Gastroesophageal sphincter (tissue), 4 donors: ENCODE data around the gene ARL9. TPM values are rescaled to one million over a fixed set of nuclear protein-coding genes. Genes with fewer than 3 reads are reported as not detected.

Experiments used
- ATAC-seq: fragments of 150-250 bp; one replicate; pipeline ENCODE4 v1.9.1; 2016; ENCODE audit warnings: mild to moderate bottlenecking, moderate library complexity
- H3K27ac ChIP-seq, 4 donors: fragments of 200-600 bp; sonication (generic) in 3 of 4; 1 replicate in 3 of 4; 2 replicates in 1 of 4; pipeline ENCODE4 v1.5.1; 2016 to 2019
- H3K27me3 ChIP-seq: fragments of 200-600 bp; sonication (generic); one replicate; pipeline ENCODE4 v1.5.1; 2019
- H3K36me3 ChIP-seq, 2 donors: fragments of 200-600 bp; sonication (generic); one replicate each; pipeline ENCODE4 v1.5.1; 2019; ENCODE audit warnings: control low read depth in 1 of 2
- H3K4me1 ChIP-seq, 3 donors: fragments of 200-600 bp; sonication (generic); 1 replicate in 2 of 3; 2 replicates in 1 of 3; pipeline ENCODE4 v1.5.1; 2016 to 2019; ENCODE audit warnings: control low read depth in 2 of 3
- H3K4me3 ChIP-seq, 2 donors: fragments of 200-600 bp; sonication (generic); one replicate each; pipeline ENCODE4 v1.5.1; 2019; ENCODE audit warnings: mild to moderate bottlenecking in 1 of 2, moderate library complexity in 1 of 2
- H3K9me3 ChIP-seq, 3 donors: fragments of 200-600 bp; sonication (generic); one replicate each; pipeline ENCODE4 v1.5.1; 2017 to 2019; ENCODE audit warnings: control low read depth in 2 of 3
- EP300 ChIP-seq: sonication (generic); formaldehyde crosslinking; IDR thresholded peaks from one replicate; pipeline ENCODE4 v1.6.1; 2017; ENCODE audit warnings: antibody characterized with exemption, mild to moderate bottlenecking
- POLR2A ChIP-seq, 2 donors: fragments of 450-650 bp; IDR thresholded peaks; one replicate each; pipeline ENCODE4 v1.6.1; 2017; ENCODE audit warnings: antibody characterized with exemption in 2 of 2, mild to moderate bottlenecking in 2 of 2, moderate library complexity in 1 of 2
- POLR2AphosphoS5 ChIP-seq: sonication (generic); formaldehyde crosslinking; IDR thresholded peaks from one replicate; pipeline ENCODE4 v1.6.1; 2017; ENCODE audit warnings: antibody characterized with exemption
- WGBS, 2 donors: methylation state at CpG; one replicate each; pipeline ENCODE4 v1.1.5; 2018; ENCODE audit warnings: low coverage in 1 of 2; 5-methylcytosine and 5-hydroxymethylcytosine counted together
- total RNA-seq, 4 donors: library from RNA; depleted of rRNA; stranded (reverse); fragments of >200 nt; gene quantifications; one replicate each; pipeline ENCODE4 v1.1.0, GENCODE V29; 2016
- TF ChIP-seq, protein P1 (sequence below), 4 experiments: fragments of 200-600 bp in 2 of 4; fragments of 450-650 bp in 2 of 4; sonication (generic) in 1 of 4; IDR thresholded peaks; one replicate each; pipeline ENCODE4 v1.5.1; 2017 to 2019; ENCODE audit warnings: antibody characterized with exemption in 4 of 4, mild to moderate bottlenecking in 2 of 4, moderate library complexity in 2 of 4

The ARL9 gene
- total RNA-seq, 4 donors from 2014 or later, result 0.54 TPM; not detected in 3

GRCh38 chr4:56531149-56531770, 25.7 kb downstream of the ARL9 start:
- H3K4me1 ChIP-seq, result peaks cover 0 to 21% (median 0%) of the 10 kb centered on the region in 3 donors
- WGBS, 2 donors, result 49 to 68% methylated on average over 6 of the region's 11 CpGs
- no peaks in the 10 kb centered on the region for H3K36me3 ChIP-seq
- peaks cover 29% of the 10 kb centered on the region for H3K27me3 ChIP-seq
- TF ChIP-seq, protein P1, sequence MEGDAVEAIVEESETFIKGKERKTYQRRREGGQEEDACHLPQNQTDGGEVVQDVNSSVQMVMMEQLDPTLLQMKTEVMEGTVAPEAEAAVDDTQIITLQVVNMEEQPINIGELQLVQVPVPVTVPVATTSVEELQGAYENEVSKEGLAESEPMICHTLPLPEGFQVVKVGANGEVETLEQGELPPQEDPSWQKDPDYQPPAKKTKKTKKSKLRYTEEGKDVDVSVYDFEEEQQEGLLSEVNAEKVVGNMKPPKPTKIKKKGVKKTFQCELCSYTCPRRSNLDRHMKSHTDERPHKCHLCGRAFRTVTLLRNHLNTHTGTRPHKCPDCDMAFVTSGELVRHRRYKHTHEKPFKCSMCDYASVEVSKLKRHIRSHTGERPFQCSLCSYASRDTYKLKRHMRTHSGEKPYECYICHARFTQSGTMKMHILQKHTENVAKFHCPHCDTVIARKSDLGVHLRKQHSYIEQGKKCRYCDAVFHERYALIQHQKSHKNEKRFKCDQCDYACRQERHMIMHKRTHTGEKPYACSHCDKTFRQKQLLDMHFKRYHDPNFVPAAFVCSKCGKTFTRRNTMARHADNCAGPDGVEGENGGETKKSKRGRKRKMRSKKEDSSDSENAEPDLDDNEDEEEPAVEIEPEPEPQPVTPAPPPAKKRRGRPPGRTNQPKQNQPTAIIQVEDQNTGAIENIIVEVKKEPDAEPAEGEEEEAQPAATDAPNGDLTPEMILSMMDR (IDR thresholded peaks at IDR 0.05), result no peak
- no peak for TF ChIP-seq POLR2AphosphoS5
- no peak for TF ChIP-seq EP300
- TF ChIP-seq POLR2A (IDR thresholded peaks at IDR 0.05), result no peak
- ATAC-seq, result no peak
- H3K27ac ChIP-seq, result no peak overlapping the region
- no peaks in the 10 kb centered on the region for H3K9me3 ChIP-seq
- H3K4me3 ChIP-seq, result peak overlapping the region; percentile 47 to 64

DNA sequence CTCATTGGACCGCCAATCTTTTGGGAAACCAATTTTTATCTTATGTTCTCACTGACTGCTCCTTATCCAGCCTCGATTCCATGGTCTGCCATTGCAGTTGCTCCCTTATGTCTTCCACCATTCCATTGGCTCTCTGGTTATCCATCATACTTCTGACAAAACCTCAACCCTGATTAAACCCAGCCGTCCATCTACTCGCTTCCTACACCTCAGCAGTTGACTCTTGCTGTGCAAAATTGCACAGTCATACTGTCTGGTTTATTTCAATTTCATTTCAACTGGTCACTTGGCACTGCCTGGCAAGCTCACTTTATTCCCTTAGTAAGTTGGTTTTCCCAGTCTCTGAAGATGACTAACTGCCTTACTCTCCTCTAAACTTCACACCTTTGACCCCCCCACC, 26.2 kb downstream of the ARL9 start:
- ATAC-seq, result no peak
- Histone ChIP-seq H3K4me1 (peaks cover 0 to 21% (median 0%) of the 10 kb centered on the region in 3 donors), H3K4me3 (no peak overlapping the region), H3K27me3 (peaks cover 32% of the 10 kb centered on the region), H3K9me3 (no peaks in the 10 kb centered on the region), H3K36me3 (no peaks in the 10 kb centered on the region), H3K27ac (no peak overlapping the region)
- WGBS, 2 donors, result 58 to 79% methylated on average over 3 to 4 of the region's 4 CpGs
- TF ChIP-seq, protein P1 (IDR thresholded peaks at IDR 0.05), result no peak
- peak; percentile 13 for TF ChIP-seq POLR2AphosphoS5

DNA sequence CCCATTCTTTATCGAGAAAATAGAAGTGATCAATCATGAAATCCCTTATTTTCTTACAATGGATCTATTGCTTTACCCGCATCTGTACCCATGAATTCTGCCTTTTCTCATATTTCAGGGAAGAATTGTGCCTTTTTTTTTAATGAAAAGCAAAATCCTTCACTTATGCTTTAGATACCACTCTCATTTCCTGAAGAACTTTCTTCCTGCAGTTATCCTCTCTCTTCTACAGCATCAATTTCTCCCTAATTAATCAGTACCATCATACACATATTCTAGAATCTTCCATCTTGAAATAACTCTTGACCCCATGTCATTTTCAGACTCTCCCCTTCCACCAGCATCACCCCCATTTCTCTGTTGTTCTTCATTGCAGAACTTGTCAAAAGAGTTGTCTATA, 26.6 kb downstream of the ARL9 start:
- no peaks in the 10 kb centered on the region for H3K36me3 ChIP-seq
- H3K27me3 ChIP-seq, result peaks cover 36% of the 10 kb centered on the region
- H3K9me3 ChIP-seq, result no peaks in the 10 kb centered on the region
- 91 to 100% methylated on average over 1 to 2 of the region's 2 CpGs for WGBS, 2 donors
- H3K27ac ChIP-seq, result no peak overlapping the region
- TF ChIP-seq, protein P1 (IDR thresholded peaks at IDR 0.05), result no peak
- TF ChIP-seq EP300 (no peak), POLR2A (IDR thresholded peaks at IDR 0.05) (no peak), POLR2AphosphoS5 (no peak)
- H3K4me1 ChIP-seq, result peaks cover 0 to 21% (median 0%) of the 10 kb centered on the region in 3 donors
- no peak for ATAC-seq
- H3K4me3 ChIP-seq, result no peak overlapping the region

DNA sequence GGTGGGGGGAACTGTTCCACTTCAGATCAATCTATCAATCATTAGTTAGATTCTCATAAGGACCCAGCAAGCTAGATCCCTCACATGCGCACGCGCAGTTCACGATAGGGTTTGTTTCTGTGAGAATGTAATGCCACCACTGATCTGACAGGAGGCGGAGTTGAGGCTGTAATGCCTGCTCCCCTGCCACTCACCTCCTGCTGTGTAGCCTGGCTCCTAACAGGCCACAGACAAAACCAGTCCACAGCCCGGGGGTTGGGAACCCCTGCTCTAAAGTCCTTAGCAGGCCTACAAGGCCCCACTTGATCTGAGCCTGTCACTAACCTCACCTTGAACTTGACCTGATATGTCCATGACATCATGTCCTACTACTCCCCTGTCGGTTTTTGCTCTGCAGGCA, 30.3 kb downstream of the ARL9 start:
- no peak for ATAC-seq
- WGBS, 2 donors, result 68 to 82% methylated on average over 1 to 6 of the region's 7 CpGs
- Histone ChIP-seq H3K36me3 (no peaks in the 10 kb centered on the region), H3K4me3 (no peak overlapping the region), H3K27me3 (peaks cover 40% of the 10 kb centered on the region), H3K27ac (no peak overlapping the region), H3K9me3 (no peaks in the 10 kb centered on the region), H3K4me1 (peaks cover 0 to 10% (median 0%) of the 10 kb centered on the region in 3 donors)
- TF ChIP-seq POLR2A (IDR thresholded peaks at IDR 0.05) (no peak), EP300 (no peak), POLR2AphosphoS5 (no peak)
- TF ChIP-seq, protein P1 (IDR thresholded peaks at IDR 0.05), result no peak

- ATAC-seq, result no peak
- TF ChIP-seq, protein P1 (IDR thresholded peaks at IDR 0.05), result no peak
- TF ChIP-seq POLR2AphosphoS5 (no peak), EP300 (no peak), POLR2A (IDR thresholded peaks at IDR 0.05) (no peak)
- no peaks in the 10 kb centered on the region for H3K9me3 ChIP-seq
- H3K4me1 ChIP-seq, result no peaks in the 10 kb centered on the region
- no peak overlapping the region for H3K4me3 ChIP-seq
- 89 to 100% methylated on average over 1 of the region's 1 CpG for whole genome bisulfite sequencing, 2 donors
- no peak overlapping the region for H3K27ac ChIP-seq
- peaks cover 29% of the 10 kb centered on the region for H3K27me3 ChIP-seq
- no peaks in the 10 kb centered on the region for H3K36me3 ChIP-seq
Observed at GRCh38 chr4:56537147-56537546, 31.6 kb downstream of the ARL9 start.
